ENCODE measurements around the gene CD302.
"Not testable (repeated sequence)": the region's sequence is repeated elsewhere in the genome, so short reads cannot be mapped to it uniquely, and the experiment has no call there.

Gene CD302

DNA sequence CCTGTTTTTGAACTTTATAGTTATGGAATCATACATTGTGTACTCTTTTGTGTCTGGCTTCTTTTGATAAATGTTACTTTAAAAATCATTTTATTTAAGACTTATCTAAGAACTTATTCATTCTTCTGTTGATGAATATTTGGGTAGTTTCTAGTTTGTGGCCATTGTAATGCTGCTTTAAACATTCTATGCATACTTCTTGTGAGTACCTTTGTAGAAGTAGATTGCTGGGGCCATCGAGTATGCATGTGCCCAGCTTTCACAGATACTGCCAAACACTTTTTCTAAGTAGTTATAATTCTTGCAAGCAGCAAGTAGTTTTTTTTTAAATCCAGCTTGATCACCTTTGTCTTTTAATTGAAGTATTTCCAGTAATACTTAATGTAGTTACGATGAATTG lies 11.1 kb downstream of the CD302 start:
- Histone ChIP-seq H3K4me1 (ENCODE audit: control insufficient read depth in 1 of 2, insufficient read depth in 1 of 2, low read depth in 1 of 2, low read length in 1 of 2) (peaks cover 24 to 40% of the 10 kb centered on the region in 2 experiments), H3K27ac (no peak overlapping the region), H3K9me3 (no peaks in the 10 kb centered on the region), H3K36me3 (no peaks in the 10 kb centered on the region), H3K27me3 (no peaks in the 10 kb centered on the region), H3K4me3 (ENCODE audit: low read depth in 1 of 2, low read length in 1 of 2) (no peak overlapping the region)
- TF ChIP-seq CTCF (IDR thresholded peaks at IDR 0.05), result no peak

- peaks cover 11% of the 10 kb centered on the region for H3K36me3 ChIP-seq
- no peaks in the 10 kb centered on the region for H3K27me3 ChIP-seq
- H3K9me3 ChIP-seq, result no peaks in the 10 kb centered on the region
- no peak for TF ChIP-seq CTCF (IDR thresholded peaks at IDR 0.05)
- peak overlapping the region; percentile 30 for H3K27ac ChIP-seq
- no peak overlapping the region for H3K4me3 ChIP-seq (ENCODE audit: low read depth in 1 of 2, low read length in 1 of 2)
- peaks cover 20 to 32% of the 10 kb centered on the region in 2 experiments for H3K4me1 ChIP-seq (ENCODE audit: control insufficient read depth in 1 of 2, insufficient read depth in 1 of 2, low read depth in 1 of 2, low read length in 1 of 2)
Measured at GRCh38 chr2:159785195-159785594, 12.8 kb downstream of the CD302 start.

GRCh38 chr2:159784744-159785143 lies 13.3 kb downstream of the CD302 start:
- H3K27ac ChIP-seq, result peak overlapping the region; percentile 38
- H3K9me3 ChIP-seq; H3K4me3 ChIP-seq (ENCODE audit: low read depth in 1 of 2, low read length in 1 of 2); H3K27me3 ChIP-seq: not testable (repeated sequence)
- H3K36me3 ChIP-seq, result peaks cover 15% of the 10 kb centered on the region
- H3K4me1 ChIP-seq (ENCODE audit: control insufficient read depth in 1 of 2, insufficient read depth in 1 of 2, low read depth in 1 of 2, low read length in 1 of 2), result peaks cover 18 to 32% of the 10 kb centered on the region in 2 experiments

DNA sequence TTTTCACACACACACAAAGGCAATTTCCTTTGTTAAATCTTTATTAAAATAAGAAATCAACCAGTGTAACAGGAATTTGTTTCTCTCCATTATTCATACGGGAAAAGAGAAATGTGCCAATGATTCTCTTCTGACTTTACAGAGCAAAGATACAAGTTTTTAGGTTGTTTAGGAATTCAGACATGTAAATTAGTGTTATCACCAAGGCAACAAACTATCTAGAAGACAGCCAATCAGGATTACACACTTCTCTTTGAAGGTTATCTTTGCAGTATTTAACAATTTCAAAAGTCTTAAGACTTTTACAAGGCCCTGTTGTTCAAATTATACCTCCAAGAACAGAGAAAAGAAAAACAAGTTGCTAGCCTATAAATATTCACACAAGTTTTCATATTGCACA lies 14.5 kb downstream of the CD302 start:
- Histone ChIP-seq H3K36me3 (peaks cover 21% of the 10 kb centered on the region), H3K27me3 (no peaks in the 10 kb centered on the region), H3K27ac (peak overlapping the region; percentile 60), H3K4me3 (ENCODE audit: low read depth in 1 of 2, low read length in 1 of 2) (no peak overlapping the region), H3K9me3 (no peaks in the 10 kb centered on the region), H3K4me1 (ENCODE audit: control insufficient read depth in 1 of 2, insufficient read depth in 1 of 2, low read depth in 1 of 2, low read length in 1 of 2) (peaks cover 12 to 27% of the 10 kb centered on the region in 2 experiments)
- no peak for TF ChIP-seq CTCF (IDR thresholded peaks at IDR 0.05)

DNA sequence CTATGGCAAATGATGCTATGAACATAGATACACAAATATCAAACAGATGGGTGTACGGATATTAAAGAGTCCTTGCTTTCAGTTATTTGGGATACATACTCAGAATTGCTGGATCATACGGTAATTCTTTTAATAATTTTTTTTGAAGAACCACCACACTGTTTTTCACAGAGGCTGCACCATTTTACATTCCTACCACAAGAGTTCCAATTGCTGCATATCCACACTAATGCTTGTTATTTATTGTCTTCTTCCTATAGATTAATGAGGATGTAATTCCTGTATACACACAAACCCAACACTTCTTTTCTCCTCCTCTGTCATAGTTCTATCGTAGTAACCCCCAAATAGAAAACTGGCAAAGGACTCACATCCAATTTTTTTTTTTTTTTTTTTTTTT lies 21.7 kb downstream of the CD302 start:
- Histone ChIP-seq H3K27me3 (no peaks in the 10 kb centered on the region), H3K4me3 (ENCODE audit: low read depth in 1 of 2, low read length in 1 of 2) (no peak overlapping the region), H3K36me3 (peaks cover 86% of the 10 kb centered on the region), H3K27ac (no peak overlapping the region), H3K4me1 (ENCODE audit: control insufficient read depth in 1 of 2, insufficient read depth in 1 of 2, low read depth in 1 of 2, low read length in 1 of 2) (no peaks in the 10 kb centered on the region), H3K9me3 (no peaks in the 10 kb centered on the region)
- no peak for TF ChIP-seq CTCF (IDR thresholded peaks at IDR 0.05)

DNA sequence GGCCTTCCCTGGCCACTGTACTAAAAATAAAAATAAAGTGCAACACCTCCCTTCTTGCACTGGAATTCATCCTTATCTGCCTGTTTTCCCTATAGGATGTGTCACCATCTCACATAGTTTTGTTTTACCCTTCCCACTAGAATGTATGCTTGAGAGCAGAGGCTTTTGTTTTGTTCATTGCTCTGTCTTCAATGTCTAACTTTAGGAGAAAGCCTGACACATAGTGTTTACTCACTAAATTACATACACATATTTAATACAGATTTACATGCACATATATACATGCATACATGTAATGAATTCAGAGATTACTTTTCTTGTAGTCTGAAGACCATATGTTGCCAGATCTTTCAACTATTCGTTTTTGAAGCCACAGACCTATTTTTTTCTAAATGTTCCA lies 23.0 kb downstream of the CD302 start:
- Histone ChIP-seq H3K36me3 (peaks cover 86% of the 10 kb centered on the region), H3K4me3 (ENCODE audit: low read depth in 1 of 2, low read length in 1 of 2) (no peak overlapping the region), H3K9me3 (no peaks in the 10 kb centered on the region), H3K27ac (peak overlapping the region; percentile 47), H3K27me3 (no peaks in the 10 kb centered on the region), H3K4me1 (ENCODE audit: control insufficient read depth in 1 of 2, insufficient read depth in 1 of 2, low read depth in 1 of 2, low read length in 1 of 2) (no peaks in the 10 kb centered on the region)
- no peak for TF ChIP-seq CTCF (IDR thresholded peaks at IDR 0.05)
